ENCODE results near the gene ZNF791. TPM values are rescaled to one million over a fixed set of nuclear protein-coding genes. Genes with fewer than 3 reads are reported as not detected.
A peak's percentile ranks its signal among the peaks of the same experiment; 100 is the strongest.

The ZNF791 gene
- total RNA-seq, 2 donors from 2014 or later, result 23.2 to 32.1 TPM

DNA sequence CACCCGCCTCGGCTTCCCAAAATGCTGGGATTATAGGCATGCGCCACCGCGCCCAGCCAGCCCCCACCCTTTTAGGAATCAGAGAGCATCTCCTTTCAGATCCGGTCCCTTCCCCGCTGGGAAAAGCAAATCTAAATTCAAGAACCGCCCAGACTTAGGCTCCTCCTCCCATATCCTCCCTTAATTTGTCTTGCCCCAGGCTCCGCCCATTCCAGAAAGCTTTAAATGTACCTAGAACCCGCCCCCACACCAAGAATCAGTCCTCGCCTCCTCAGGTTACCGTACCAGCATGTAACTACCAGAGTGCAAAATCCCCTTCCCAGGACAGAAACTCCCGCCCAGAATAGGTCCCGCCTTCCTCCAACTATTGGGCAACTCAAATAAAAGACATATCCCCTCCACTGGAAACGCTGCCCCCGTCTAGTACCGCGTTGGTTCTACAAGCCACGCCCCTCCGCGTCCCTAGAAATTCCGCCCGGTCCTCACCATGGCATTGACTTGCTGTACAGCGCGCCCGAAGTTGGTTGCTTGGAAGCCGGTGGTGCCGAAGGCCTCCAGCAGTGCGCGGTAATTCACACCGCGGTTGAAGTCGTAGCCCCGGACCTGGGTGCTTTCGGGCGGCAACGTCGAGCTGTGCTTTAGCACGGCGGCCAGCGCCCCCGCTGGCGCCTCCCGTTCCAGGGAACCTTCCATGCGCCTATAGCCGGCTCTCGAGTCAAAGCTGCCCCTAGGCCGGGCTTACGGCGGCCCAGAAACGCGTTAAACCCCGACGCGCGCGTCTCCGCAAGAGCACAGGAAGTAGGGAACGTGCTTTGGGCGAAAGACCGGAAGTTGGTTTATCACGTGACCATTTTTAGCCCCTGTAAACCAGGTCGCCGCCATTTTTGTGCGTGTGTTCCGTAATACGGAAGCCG, 70.6 kb downstream of the ZNF791 start, which contains the start of gene DHPS:
Gene DHPS (minus strand): TSS at position 807 of the 914 bp plus-strand sequence. CDS start 114 bp downstream, at position 693.
- no peaks in the 10 kb centered on the region for H3K4me1 ChIP-seq (ENCODE audit: control insufficient read depth, insufficient read depth, low read length)
- Mint-ChIP-seq H3K36me3 (ENCODE audit: low read depth) (peaks cover 34% of the 10 kb centered on the region), H3K27me3 (ENCODE audit: insufficient read depth) (no peaks in the 10 kb centered on the region), H3K4me3 (peak within 1 kb of the TSS; percentile 96), H3K27ac (peak within 1 kb of the TSS; percentile 98), H3K4me1 (peaks cover 4% of the 10 kb centered on the region), H3K9me3 (no peaks in the 10 kb centered on the region)
- peak within 1 kb of the TSS; percentile 95 for H3K4me3 ChIP-seq (ENCODE audit: low read length)
- H3K27ac ChIP-seq (ENCODE audit: low read depth, low read length), result peak within 1 kb of the TSS; percentile 99
- WGBS, 2 experiments (ENCODE audit: insufficient coverage in 1 of 2, insufficient read length in 1 of 2), result 0% methylated on average over 33 to 68 of the region's 68 CpGs
- H3K36me3 ChIP-seq (ENCODE audit: control insufficient read depth, insufficient read depth, low read length), result peaks cover 36% of the 10 kb centered on the region
- TF ChIP-seq, protein P1, sequence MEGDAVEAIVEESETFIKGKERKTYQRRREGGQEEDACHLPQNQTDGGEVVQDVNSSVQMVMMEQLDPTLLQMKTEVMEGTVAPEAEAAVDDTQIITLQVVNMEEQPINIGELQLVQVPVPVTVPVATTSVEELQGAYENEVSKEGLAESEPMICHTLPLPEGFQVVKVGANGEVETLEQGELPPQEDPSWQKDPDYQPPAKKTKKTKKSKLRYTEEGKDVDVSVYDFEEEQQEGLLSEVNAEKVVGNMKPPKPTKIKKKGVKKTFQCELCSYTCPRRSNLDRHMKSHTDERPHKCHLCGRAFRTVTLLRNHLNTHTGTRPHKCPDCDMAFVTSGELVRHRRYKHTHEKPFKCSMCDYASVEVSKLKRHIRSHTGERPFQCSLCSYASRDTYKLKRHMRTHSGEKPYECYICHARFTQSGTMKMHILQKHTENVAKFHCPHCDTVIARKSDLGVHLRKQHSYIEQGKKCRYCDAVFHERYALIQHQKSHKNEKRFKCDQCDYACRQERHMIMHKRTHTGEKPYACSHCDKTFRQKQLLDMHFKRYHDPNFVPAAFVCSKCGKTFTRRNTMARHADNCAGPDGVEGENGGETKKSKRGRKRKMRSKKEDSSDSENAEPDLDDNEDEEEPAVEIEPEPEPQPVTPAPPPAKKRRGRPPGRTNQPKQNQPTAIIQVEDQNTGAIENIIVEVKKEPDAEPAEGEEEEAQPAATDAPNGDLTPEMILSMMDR (conservative IDR thresholded peaks at IDR 0.05), result no peak
- peak within 1 kb of the TSS; percentile 100 for H3K9ac ChIP-seq (ENCODE audit: extremely low read depth, low read length, poor library complexity, severe bottlenecking)
- H3K27me3 ChIP-seq (ENCODE audit: control insufficient read depth, insufficient read depth, low read length, poor library complexity, severe bottlenecking), result no peaks in the 10 kb centered on the region
- no peaks in the 10 kb centered on the region for H3K9me3 ChIP-seq (ENCODE audit: control insufficient read depth, low read length)
- peak; percentile 98 for DNase-seq

Other genes with a start within 250 kb of the ZNF791 start
- gene ZNF442, start 245.2 kb upstream of the ZNF791 start, total RNA-seq, result 1 to 10 TPM; 2.7 to 3.5 TPM
- 1 to 10 TPM; 8.6 to 9.1 TPM for gene ZNF799, start 209.6 kb upstream of the ZNF791 start, total RNA-seq
- gene ZNF443, start 169.9 kb upstream of the ZNF791 start, total RNA-seq, result 10 to 100 TPM; 14.3 to 18.6 TPM
- 1 to 10 TPM; 5.3 to 7.4 TPM for gene ZNF709, start 126.1 kb upstream of the ZNF791 start, total RNA-seq
- 10 to 100 TPM; 17.3 to 20.6 TPM for gene ZNF564, start 59.4 kb upstream of the ZNF791 start, total RNA-seq
- 10 to 100 TPM; 10.6 to 11.2 TPM for gene ZNF490, start 107 bp upstream of the ZNF791 start, total RNA-seq
- gene MAN2B1, start 55.8 kb downstream of the ZNF791 start, total RNA-seq, result 100 to 1,000 TPM; 101 to 113 TPM
- 10 to 100 TPM; 18.8 to 26.2 TPM for gene WDR83, start 55.9 kb downstream of the ZNF791 start, total RNA-seq
- gene DHPS, start 71.0 kb downstream of the ZNF791 start, total RNA-seq, result 10 to 100 TPM; 76.1 to 98.5 TPM
- not detected for gene GNG14, start 77.1 kb downstream of the ZNF791 start, total RNA-seq
- gene FBXW9, start 85.7 kb downstream of the ZNF791 start, total RNA-seq, result 10 to 100 TPM; 12.6 to 14.7 TPM
- gene TNPO2, start 113.0 kb downstream of the ZNF791 start, total RNA-seq, result 100 to 1,000 TPM; 106 to 113 TPM
- 100 to 1,000 TPM; 103 to 125 TPM for gene TRIR, start 123.8 kb downstream of the ZNF791 start, total RNA-seq
- 100 to 1,000 TPM in 1 of 2 donors, 10 to 100 TPM in 1; 97.8 to 102 TPM for gene GET3, start 126.6 kb downstream of the ZNF791 start, total RNA-seq
- 1 to 10 TPM in 1 of 2 donors, under 1 TPM in 1; 0.95 to 1.2 TPM for gene BEST2, start 140.9 kb downstream of the ZNF791 start, total RNA-seq
- 100 to 1,000 TPM in 1 of 2 donors, 10 to 100 TPM in 1; 82.1 to 103 TPM for gene HOOK2, start 164.6 kb downstream of the ZNF791 start, total RNA-seq
- 1 to 10 TPM; 6.7 to 7.2 TPM for gene JUNB, start 180.6 kb downstream of the ZNF791 start, total RNA-seq
- gene PRDX2, start 190.9 kb downstream of the ZNF791 start, total RNA-seq, result 100 to 1,000 TPM; 429 to 507 TPM
- 10 to 100 TPM; 34.4 to 57.4 TPM for gene THSD8, start 191.1 kb downstream of the ZNF791 start, total RNA-seq
- 10 to 100 TPM; 51.0 to 97.1 TPM for gene RNASEH2A, start 195.7 kb downstream of the ZNF791 start, total RNA-seq
- gene RTBDN, start 223.7 kb downstream of the ZNF791 start, total RNA-seq, result 1 to 10 TPM in 1 of 2 donors, under 1 TPM in 1; 0.68 to 1.7 TPM
- gene MAST1, start 227.6 kb downstream of the ZNF791 start, total RNA-seq, result 10 to 100 TPM in 1 of 2 donors, 1 to 10 TPM in 1; 6.9 to 18.5 TPM